B cell (primary cell): ENCODE results near the gene NAGPA. TPM values are rescaled to one million over a fixed set of nuclear protein-coding genes. Genes with fewer than 3 reads are reported as not detected.

ENCODE experiments used
- ATAC-seq: fragments of 200-7000 bp; cut with Tn5 transposase; one replicate; pipeline ENCODE4 v1.10.0; 2021; ENCODE audit warnings: low read depth, mild to moderate bottlenecking, moderate number of reproducible peaks, moderate library complexity
- CTCF ChIA-PET: fragments of 350-600 bp; sonication (Branson Sonifier 250); formaldehyde crosslinking; loops from one replicate; lab custom pipeline; 2021; ENCODE audit warnings: antibody characterized with exemption, inconsistent platforms; lab: Charles Lee
- POLR2A ChIA-PET: fragments of 350-600 bp; sonication (Branson Sonifier 250); formaldehyde crosslinking; loops from one replicate; lab custom pipeline; 2021; ENCODE audit warnings: antibody characterized with exemption; lab: Charles Lee
- DNase-seq: peaks from one replicate; pipeline ENCODE4 v3.0.0; 2013
- H2AFZ ChIP-seq: 2 replicates; pipeline ENCODE4 v1.6.1; 2012; ENCODE audit warnings: mild to moderate bottlenecking, low read depth, low read length; ENCODE audit not compliant: insufficient read depth, poor library complexity, severe bottlenecking
- H3K27ac ChIP-seq, 2 donors: 1 replicate in 1 of 2; 2 replicates in 1 of 2; pipeline ENCODE4 v1.5.1; 2012 to 2013; ENCODE audit warnings: low read length in 2 of 2, mild to moderate bottlenecking in 2 of 2, moderate library complexity in 1 of 2
- H3K27me3 ChIP-seq, 4 experiments: fragments of 200-600 bp in 1 of 4; sonication (generic) in 1 of 4; replicated peaks in 1 of 4; 1 replicate in 2 of 4; 2 replicates in 2 of 4; pipeline versions ENCODE4 v1.6.1 to v1.7.0; 2013 to 2016; ENCODE audit warnings: low read length in 3 of 4, mild to moderate bottlenecking in 2 of 4, mixed read lengths in 1 of 4, moderate library complexity in 1 of 4; ENCODE audit not compliant: insufficient read depth in 4 of 4, control insufficient read depth in 3 of 4; ENCODE audit errors: control extremely low read depth in 1 of 4
- H3K36me3 ChIP-seq, 2 experiments: replicated peaks in 1 of 2; 1 replicate in 1 of 2; 2 replicates in 1 of 2; pipeline versions ENCODE4 v1.6.1 to v1.7.1; 2013; ENCODE audit warnings: low read length in 1 of 2; ENCODE audit not compliant: insufficient read depth in 2 of 2, control insufficient read depth in 1 of 2; ENCODE audit errors: control extremely low read depth in 1 of 2, extremely low read depth in 1 of 2
- H3K4me1 ChIP-seq, 2 donors: fragments of 200-600 bp in 1 of 2; sonication (generic) in 1 of 2; 1 replicate in 1 of 2; 2 replicates in 1 of 2; pipeline versions ENCODE4 v1.5.1 to v1.6.1; 2013 to 2017; ENCODE audit warnings: low read length in 2 of 2; ENCODE audit not compliant: control insufficient read depth in 2 of 2, insufficient read depth in 2 of 2
- H3K4me2 ChIP-seq: replicated peaks from 2 replicates; pipeline ENCODE3; 2012; ENCODE audit warnings: mild to moderate bottlenecking, low read depth, low read length; ENCODE audit not compliant: poor library complexity, severe bottlenecking
- H3K4me3 ChIP-seq, 5 experiments: fragments of 200-600 bp in 1 of 5; sonication (generic) in 1 of 5; 1 replicate in 3 of 5; 2 replicates in 2 of 5; pipeline versions ENCODE4 v1.5.1 to v1.7.0; 2011 to 2016; ENCODE audit warnings: low read length in 4 of 5, mild to moderate bottlenecking in 4 of 5, low read depth in 2 of 5, control low read depth in 1 of 5, moderate library complexity in 1 of 5; ENCODE audit not compliant: insufficient read depth in 1 of 5; ENCODE audit errors: control extremely low read depth in 1 of 5, extremely low read depth in 1 of 5
- H3K79me2 ChIP-seq: fragments of 200-600 bp; sonication (generic); one replicate; pipeline ENCODE4 v1.6.0; 2016; ENCODE audit warnings: low read length; ENCODE audit not compliant: control insufficient read depth, insufficient read depth
- H3K9ac ChIP-seq: fragments of 200-600 bp; sonication (generic); 2 replicates; pipeline ENCODE4 v1.6.1; 2017; ENCODE audit warnings: mild to moderate bottlenecking, low read length, moderate library complexity
- H3K9me3 ChIP-seq, 3 donors: one replicate each; pipeline versions ENCODE4 v1.6.1 to v1.7.1; 2013; ENCODE audit warnings: low read length in 2 of 3; ENCODE audit not compliant: control insufficient read depth in 2 of 3, insufficient read depth in 1 of 3; ENCODE audit errors: control extremely low read depth in 1 of 3
- H4K20me1 ChIP-seq: 2 replicates; pipeline ENCODE4 v1.6.0; 2012; ENCODE audit warnings: mild to moderate bottlenecking, low read length; ENCODE audit not compliant: insufficient read depth, control insufficient read depth, poor library complexity, severe bottlenecking
- H3K27ac Mint-ChIP-seq: one replicate; pipeline ENCODE4 v1.8.0; 2021; ENCODE audit warnings: mixed read lengths
- H3K27me3 Mint-ChIP-seq: one replicate; pipeline ENCODE4 v1.8.0; 2021; ENCODE audit warnings: mixed read lengths
- H3K4me1 Mint-ChIP-seq: one replicate; pipeline ENCODE4 v1.8.0; 2021; ENCODE audit warnings: mixed read lengths
- H3K4me3 Mint-ChIP-seq: one replicate; pipeline ENCODE4 v1.8.0; 2021; ENCODE audit warnings: mixed read lengths
- H3K9me3 Mint-ChIP-seq: one replicate; pipeline ENCODE4 v1.8.0; 2022; ENCODE audit warnings: mixed read lengths; ENCODE audit not compliant: insufficient read depth
- CTCF ChIP-seq: fragments of 200-600 bp; IDR thresholded peaks from one replicate; pipeline ENCODE4 v1.8.0; 2022; ENCODE audit warnings: antibody characterized with exemption, mild to moderate bottlenecking
- WGBS: methylation state at CpG from one replicate; pipeline ENCODE4 v1.1.5; 2013; ENCODE audit warnings: missing lambda C conversion rate; ENCODE audit not compliant: insufficient coverage; 5-methylcytosine and 5-hydroxymethylcytosine counted together
- intact Hi-C: fragments of 100-400 bp; cut with micrococcal nuclease; formaldehyde crosslinking; loops from one replicate; pipeline ENCODE4 v1.10.0; 2022
- polyA plus RNA-seq: library from polyadenylated mRNA; depleted of rRNA; stranded (reverse); fragments of >200 nt; gene quantifications from 2 replicates; pipeline ENCODE4 v1.2.3, GENCODE V29; 2012
- total RNA-seq, 2 donors: library from RNA; stranded (reverse); fragments of 120-200 nt in 1 of 2; gene quantifications; 1 replicate in 1 of 2; 2 replicates in 1 of 2; pipeline versions ENCODE4 v1.2.3 to v1.2.4, GENCODE V29; 2013 to 2022

Gene NAGPA
- total and polyA plus RNA-seq, 2 donors (not counting 1 experiment from before 2014, with no cell fraction given) = 38.4 to 38.6 TPM

- no CpG with 5 or more reads among the region's 5 CpGs for WGBS
Observed at GRCh38 chr16:4984174-4984990, 49.4 kb downstream of the NAGPA start.

More at GRCh38 chr16:4984174-4984990, 49.4 kb downstream of the NAGPA start:
- H3K36me3 ChIP-seq = no peaks in the 10 kb centered on the region
- no peak overlapping the region for H3K4me3 ChIP-seq
- intact Hi-C loops = no loop called here
- no peak overlapping the region for H3K27ac ChIP-seq
- DNase-seq (no peak), ATAC-seq (no peak)
- peaks cover 7 to 10% of the 10 kb centered on the region in 2 donors for H3K4me1 ChIP-seq
- no peak overlapping the region for H3K4me2 ChIP-seq
- Mint-ChIP-seq H3K27ac (no peak overlapping the region), H3K4me3 (no peak overlapping the region), H3K9me3 (no peaks in the 10 kb centered on the region), H3K4me1 (peaks cover 5% of the 10 kb centered on the region), H3K27me3 (peaks cover 43% of the 10 kb centered on the region)
- CTCF ChIA-PET = no interaction called here
- H4K20me1 ChIP-seq = no peaks in the 10 kb centered on the region
- POLR2A ChIA-PET = no interaction called here
- peaks cover 0 to 39% (median 17%) of the 10 kb centered on the region in 4 experiments for H3K27me3 ChIP-seq
- TF ChIP-seq CTCF = no peak
- no peak overlapping the region for H3K9ac ChIP-seq
- H3K79me2 ChIP-seq = no peaks in the 10 kb centered on the region
- H2AFZ ChIP-seq = no peak overlapping the region
- peaks cover 0 to 23% (median 0%) of the 10 kb centered on the region in 3 donors for H3K9me3 ChIP-seq
